HG03565 (cell line): ENCODE results near the gene CD82.

ENCODE experiments used
- ATAC-seq: cut with Tn5 transposase; IDR thresholded peaks from one replicate; pipeline ENCODE4 v1.9.1; 2021; ENCODE audit warnings: mild to moderate bottlenecking, moderate library complexity; ENCODE audit not compliant: unreplicated experiment

Gene CD82

GRCh38 chr11:44614281-44614775 lies 48.9 kb downstream of the CD82 start:
- no peak for ATAC-seq

- ATAC-seq = no peak
Measured at GRCh38 chr11:44615041-44615755, 49.7 kb downstream of the CD82 start.

GRCh38 chr11:44615913-44616791 lies 50.7 kb downstream of the CD82 start:
- ATAC-seq = no peak

GRCh38 chr11:44617671-44618461 lies 52.4 kb downstream of the CD82 start:
- no peak for ATAC-seq

GRCh38 chr11:44618561-44619425 lies 53.3 kb downstream of the CD82 start:
- no peak for ATAC-seq

- ATAC-seq = no peak
Measured at GRCh38 chr11:44620328-44620725, 54.9 kb downstream of the CD82 start.

GRCh38 chr11:44621140-44621681 lies 55.7 kb downstream of the CD82 start:
- ATAC-seq = no peak

GRCh38 chr11:44621784-44622183 lies 56.3 kb downstream of the CD82 start:
- no peak for ATAC-seq

GRCh38 chr11:44622190-44622650 lies 56.8 kb downstream of the CD82 start:
- ATAC-seq = no peak

- no peak for ATAC-seq
Measured at GRCh38 chr11:44622721-44623258, 57.3 kb downstream of the CD82 start.

- no peak for ATAC-seq
Measured at GRCh38 chr11:44623341-44623730, 57.9 kb downstream of the CD82 start.

GRCh38 chr11:44623731-44624491 lies 58.4 kb downstream of the CD82 start:
- no peak for ATAC-seq

GRCh38 chr11:44624761-44625221 lies 59.3 kb downstream of the CD82 start:
- no peak for ATAC-seq

- ATAC-seq = no peak
Measured at GRCh38 chr11:44625759-44626523, 60.5 kb downstream of the CD82 start.

GRCh38 chr11:44626645-44627044 lies 61.2 kb downstream of the CD82 start:
- ATAC-seq = no peak

GRCh38 chr11:44627165-44627789 lies 61.8 kb downstream of the CD82 start:
- no peak for ATAC-seq

- ATAC-seq = peak; percentile 88
Measured at GRCh38 chr11:44627911-44628729, 62.7 kb downstream of the CD82 start.
